GDM1 (cell line): ENCODE data around the gene SNX33.
A peak's percentile ranks its signal among the peaks of the same experiment; 100 is the strongest.
"Not testable (repeated sequence)": the region's sequence is repeated elsewhere in the genome, so short reads cannot be mapped to it uniquely, and the experiment has no call there.

Experiments used
- DNase-seq: peaks from one replicate; lab custom pipeline; 2025; lab: John Stamatoyannopoulos, UW

The SNX33 gene, protein sequence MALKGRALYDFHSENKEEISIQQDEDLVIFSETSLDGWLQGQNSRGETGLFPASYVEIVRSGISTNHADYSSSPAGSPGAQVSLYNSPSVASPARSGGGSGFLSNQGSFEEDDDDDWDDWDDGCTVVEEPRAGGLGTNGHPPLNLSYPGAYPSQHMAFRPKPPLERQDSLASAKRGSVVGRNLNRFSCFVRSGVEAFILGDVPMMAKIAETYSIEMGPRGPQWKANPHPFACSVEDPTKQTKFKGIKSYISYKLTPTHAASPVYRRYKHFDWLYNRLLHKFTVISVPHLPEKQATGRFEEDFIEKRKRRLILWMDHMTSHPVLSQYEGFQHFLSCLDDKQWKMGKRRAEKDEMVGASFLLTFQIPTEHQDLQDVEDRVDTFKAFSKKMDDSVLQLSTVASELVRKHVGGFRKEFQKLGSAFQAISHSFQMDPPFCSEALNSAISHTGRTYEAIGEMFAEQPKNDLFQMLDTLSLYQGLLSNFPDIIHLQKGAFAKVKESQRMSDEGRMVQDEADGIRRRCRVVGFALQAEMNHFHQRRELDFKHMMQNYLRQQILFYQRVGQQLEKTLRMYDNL

GRCh38 chr15:75647370-75648155, at the start of gene SNX33:
TSS of gene SNX33 (plus strand) at chr15:75647912. CDS start at chr15:75649103, 1,191 bp downstream.
- peak; percentile 53 for DNase-seq

GRCh38 chr15:75598361-75598760, 49.4 kb upstream of the SNX33 start:
- DNase-seq = no peak

- DNase-seq = no peak
These were observed 48.3 kb upstream of the SNX33 start for GRCh38 chr15:75599401-75599800.

- DNase-seq = no peak
These were observed 41.7 kb upstream of the SNX33 start for GRCh38 chr15:75606026-75606425.

DNA sequence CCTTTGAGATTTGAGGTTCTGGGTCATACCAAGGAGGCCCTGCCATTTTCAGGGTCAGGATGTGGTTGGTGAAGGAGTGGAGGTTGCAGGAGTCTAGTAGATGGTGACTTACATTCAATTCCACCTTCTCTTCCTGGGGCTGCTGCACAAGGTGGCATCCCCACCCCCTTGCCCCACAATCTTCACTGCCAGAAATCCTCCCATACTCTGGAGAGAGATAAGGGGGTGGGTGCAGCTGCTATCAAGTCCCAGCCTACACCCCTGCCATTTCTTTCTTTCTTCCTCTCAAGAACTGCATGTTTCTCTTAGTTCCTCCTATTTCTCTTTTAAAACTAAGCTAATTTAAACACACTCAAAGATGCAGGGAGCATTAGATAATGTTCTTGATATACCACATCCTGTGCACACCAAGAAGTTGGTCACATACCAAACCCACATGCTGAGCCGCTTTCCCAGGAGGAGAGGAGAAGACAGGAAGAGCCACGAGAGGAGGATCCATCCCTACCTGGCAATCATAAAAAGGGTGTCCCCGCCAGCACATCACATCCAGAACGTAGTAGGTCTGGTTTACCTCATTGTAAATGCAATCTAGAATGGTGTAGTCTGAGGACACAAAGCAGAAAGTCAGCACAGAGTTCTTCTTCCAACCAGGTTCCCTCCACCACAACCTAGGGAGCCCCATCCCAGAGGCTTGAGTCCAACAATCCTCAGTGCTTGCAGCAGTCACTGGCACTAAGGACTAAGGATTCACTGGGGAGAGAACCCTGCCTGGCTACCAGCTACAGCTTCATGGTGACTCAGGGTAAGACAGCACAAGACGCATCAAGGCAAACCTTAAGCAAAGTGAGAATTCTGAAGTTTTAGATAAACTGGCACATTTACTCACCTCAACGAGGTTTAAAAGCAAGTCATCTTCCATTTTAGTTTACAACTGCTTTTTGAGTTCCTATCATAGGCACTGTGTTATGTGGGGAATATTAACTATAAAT, 40.7 kb upstream of the SNX33 start:
- peak; percentile 25 for DNase-seq

- no peak for DNase-seq
These were observed 30.9 kb upstream of the SNX33 start for GRCh38 chr15:75616766-75617165.

- DNase-seq = no peak
These were observed 27.5 kb upstream of the SNX33 start for GRCh38 chr15:75620058-75620820.

DNA sequence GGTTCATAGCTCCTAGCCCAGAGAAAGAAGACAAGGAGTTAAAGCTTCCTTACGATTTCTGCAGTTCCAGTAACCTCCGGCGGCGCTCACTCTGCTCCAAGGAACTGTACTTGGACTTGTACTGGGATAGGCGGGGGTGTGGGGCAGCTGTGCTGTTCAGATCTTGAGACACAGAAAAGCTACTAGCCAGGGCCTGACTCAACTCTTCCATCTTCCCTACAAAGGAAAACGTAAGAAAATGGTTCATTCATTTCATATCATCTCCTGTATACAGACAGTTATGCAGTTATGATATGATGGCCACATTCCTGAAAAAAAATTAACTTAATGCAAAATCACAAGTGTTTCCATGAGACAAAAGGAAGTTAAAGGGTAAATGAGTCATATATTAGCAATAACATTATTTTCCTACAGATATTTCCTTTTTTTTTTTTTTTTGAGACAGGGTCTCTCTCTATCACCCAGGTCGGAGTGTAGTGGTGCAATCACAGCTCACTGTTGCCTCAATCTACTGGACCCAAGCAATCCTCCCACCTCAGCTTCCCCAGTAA, 26.8 kb upstream of the SNX33 start:
- DNase-seq = no peak

- DNase-seq = no peak
These were observed 25.2 kb upstream of the SNX33 start for GRCh38 chr15:75622505-75622904.

- peak; percentile 97 for DNase-seq
These were observed 22.0 kb upstream of the SNX33 start, which contains the start of gene SNUPN for GRCh38 chr15:75625542-75626347. TSS of gene SNUPN (minus strand) at chr15:75625725. CDS start at chr15:75621051, 4,674 bp downstream.

DNA sequence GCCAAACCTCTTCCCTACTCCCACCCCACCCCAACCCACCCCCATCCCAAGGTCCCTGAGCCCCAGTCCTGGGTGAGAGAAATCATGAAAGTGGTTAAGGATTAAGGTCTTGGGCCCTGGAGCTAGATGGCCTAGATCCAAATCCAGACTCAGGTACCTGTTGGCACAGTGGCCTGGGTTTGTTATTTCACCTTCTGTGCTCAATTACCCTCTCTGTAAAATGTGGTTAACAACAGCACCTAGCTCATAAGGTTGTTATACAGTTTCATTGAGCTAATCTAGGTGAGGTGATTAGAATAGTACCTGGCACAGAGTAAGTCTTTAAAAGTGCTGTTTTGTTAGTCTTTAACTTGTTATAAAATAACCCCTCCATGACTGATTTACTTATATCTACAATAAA, 15.8 kb upstream of the SNX33 start:
- DNase-seq = no peak

DNA sequence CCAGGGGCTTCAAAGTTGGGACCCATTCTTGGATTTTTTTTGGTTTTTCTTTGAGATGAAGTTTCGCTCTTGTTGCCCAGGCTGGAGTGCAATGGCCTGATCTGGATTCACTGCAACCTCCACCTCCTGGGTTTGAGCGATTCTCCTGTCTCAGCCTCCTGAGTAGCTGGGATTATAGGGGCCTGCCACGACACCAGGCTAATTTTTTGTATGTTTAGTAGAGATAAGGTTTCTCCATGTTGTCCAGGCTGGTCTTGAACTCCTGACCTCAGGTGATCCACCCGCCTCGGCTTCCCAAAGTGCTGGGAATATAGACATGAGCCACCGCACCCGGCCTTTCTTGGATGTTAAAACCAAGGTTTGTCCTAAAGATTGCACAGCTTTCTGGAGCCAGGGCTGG, 13.8 kb upstream of the SNX33 start:
- DNase-seq = not testable (repeated sequence)

GRCh38 chr15:75636026-75636425, 11.7 kb upstream of the SNX33 start:
- no peak for DNase-seq

DNA sequence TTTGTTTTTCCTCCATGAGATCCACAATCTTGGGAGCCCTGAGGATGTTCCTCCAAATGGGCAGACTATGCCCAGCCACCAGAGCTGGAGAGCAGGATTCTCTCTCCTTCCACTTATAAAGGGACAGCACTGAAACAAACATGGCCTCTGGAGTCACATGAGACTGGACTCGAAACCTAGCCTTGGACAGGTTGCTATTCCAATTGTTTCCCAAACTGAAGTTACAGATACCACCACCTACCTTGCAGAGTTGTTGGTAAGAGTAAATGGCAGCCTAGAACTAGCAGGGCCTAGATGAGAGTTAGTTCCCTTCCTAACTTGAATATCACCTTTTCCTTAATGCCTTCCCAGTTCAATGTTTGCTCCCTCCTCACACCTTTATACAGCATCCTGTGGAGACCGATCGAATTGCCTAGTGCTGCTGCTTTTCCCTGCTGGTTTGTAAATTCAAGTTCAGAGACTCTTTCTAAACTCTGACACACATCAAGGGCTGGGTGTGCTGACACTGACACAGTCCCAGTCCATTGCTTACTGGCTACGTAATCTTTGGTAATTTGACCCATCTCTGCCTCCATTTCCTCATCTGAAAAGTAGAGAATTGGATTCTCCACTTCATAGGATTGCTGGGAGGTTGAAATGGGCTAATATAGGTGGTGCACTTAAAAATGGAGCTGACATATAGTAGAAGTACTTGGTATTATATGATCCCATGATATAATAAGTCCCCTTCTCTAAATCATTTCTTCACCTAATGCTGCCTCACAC, 10.3 kb upstream of the SNX33 start:
- no peak for DNase-seq

DNA sequence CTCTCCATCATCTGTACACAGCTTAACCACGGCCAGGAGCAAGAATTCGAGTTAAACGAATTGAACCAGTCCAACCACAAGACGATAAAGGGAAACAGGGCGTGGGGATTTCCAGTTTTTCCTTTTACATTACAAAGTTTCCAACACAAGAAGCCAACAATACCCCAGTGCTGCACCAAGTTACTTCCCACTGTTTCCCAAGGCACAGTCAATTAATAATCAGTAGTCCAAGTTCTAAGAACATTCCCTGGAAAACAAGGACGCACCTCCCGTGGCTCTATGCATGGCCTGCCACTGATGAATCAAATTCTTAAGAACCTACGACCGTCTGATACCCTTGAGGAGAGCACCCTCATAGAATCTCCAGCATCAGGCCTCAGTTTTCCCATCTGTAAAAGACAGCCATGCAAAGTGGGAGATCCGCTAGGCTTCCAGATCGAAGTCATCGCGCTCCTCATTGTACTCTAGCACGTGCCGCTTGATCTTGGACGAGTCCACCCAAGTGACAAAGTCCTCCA, 8.5 kb upstream of the SNX33 start:
- DNase-seq = no peak

DNA sequence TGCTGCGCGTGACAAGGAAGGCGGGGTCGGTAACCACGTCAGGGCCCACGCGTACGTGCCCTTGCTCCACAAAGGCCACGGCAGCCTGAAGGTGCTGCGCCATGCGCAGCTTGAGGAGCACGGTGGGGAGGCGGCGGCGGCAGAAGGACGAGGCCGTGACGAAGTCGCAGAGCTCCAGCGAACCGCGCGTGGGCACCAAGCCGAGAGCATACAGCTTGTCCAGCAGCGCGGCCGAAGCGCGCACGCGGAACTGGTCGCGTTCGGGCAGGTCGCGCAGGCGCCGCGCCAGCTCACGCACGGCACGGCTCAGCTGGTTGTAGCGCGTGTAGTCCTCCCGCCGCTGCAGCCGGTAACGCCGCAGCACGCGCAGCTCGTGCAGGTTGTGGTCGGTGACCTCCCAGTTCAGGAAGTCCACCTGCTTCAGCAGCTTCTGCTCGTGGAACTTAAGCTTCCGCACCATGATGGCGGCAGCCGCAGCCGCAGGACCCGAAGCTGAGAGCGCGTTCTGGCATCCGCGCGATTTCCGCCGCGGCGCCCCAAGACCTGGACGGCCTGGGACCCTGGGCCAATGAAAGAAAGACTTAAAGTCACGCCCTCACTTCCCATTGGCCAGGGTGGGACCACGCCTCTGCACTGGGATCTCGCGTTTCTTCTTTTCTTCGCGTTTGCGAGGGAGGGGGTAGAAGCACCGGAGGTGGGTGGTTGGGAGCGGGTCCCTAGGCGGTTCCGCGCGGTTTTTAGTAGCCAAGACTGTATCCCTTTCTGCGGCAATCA, 7.8 kb upstream of the SNX33 start, which contains the start of gene IMP3:
TSS of gene IMP3 (minus strand) at position 516 of the 774 bp plus-strand sequence. CDS start at position 460, 56 bp downstream.
- DNase-seq = peak; percentile 96

- peak; percentile 51 for DNase-seq
These were observed 7.1 kb upstream of the SNX33 start for GRCh38 chr15:75640483-75641178.
